Thoracic aorta (tissue), 2 donors: ENCODE measurements around the gene UBE2E2. TPM values are rescaled to one million over a fixed set of nuclear protein-coding genes. Genes with fewer than 3 reads are reported as not detected.

Source experiments
- ATAC-seq: fragments of 150-250 bp; one replicate; pipeline ENCODE4 v1.8.0; 2017; ENCODE audit warnings: low read depth; ENCODE audit not compliant: insufficient number of reproducible peaks, low FRiP score
- DNase-seq: peaks from one replicate; pipeline ENCODE4 v3.0.0-alpha.2; 2020; ENCODE audit warnings: low spot score
- H3K27ac ChIP-seq, 2 donors: fragments of 200-600 bp; sonication (generic); 1 replicate in 1 of 2; 2 replicates in 1 of 2; pipeline ENCODE4 v1.5.1; 2016; ENCODE audit warnings: mild to moderate bottlenecking in 2 of 2, moderate library complexity in 2 of 2
- H3K27me3 ChIP-seq: fragments of 200-600 bp; sonication (generic); replicated peaks from 2 replicates; pipeline ENCODE4 v1.6.0; 2016; ENCODE audit warnings: mild to moderate bottlenecking; ENCODE audit not compliant: insufficient read depth
- H3K36me3 ChIP-seq: fragments of 200-600 bp; sonication (generic); one replicate; pipeline ENCODE4 v1.5.1; 2016
- H3K4me1 ChIP-seq, 2 donors: fragments of 200-600 bp; sonication (generic); 1 replicate in 1 of 2; 2 replicates in 1 of 2; pipeline versions ENCODE4 v1.5.1 to v1.6.0; 2016; ENCODE audit warnings: low read depth in 2 of 2, mild to moderate bottlenecking in 1 of 2; ENCODE audit not compliant: control insufficient read depth in 1 of 2
- H3K4me3 ChIP-seq: fragments of 200-600 bp; sonication (generic); 2 replicates; pipeline ENCODE4 v1.5.1; 2016; ENCODE audit warnings: mild to moderate bottlenecking
- H3K9me3 ChIP-seq: fragments of 200-600 bp; sonication (generic); 2 replicates; pipeline ENCODE4 v1.5.1; 2016
- total RNA-seq, 2 donors: library from RNA; depleted of rRNA; stranded (reverse); fragments of >200 nt; gene quantifications; one replicate each; pipeline versions ENCODE4 v1.1.0 to v1.2.3, GENCODE V29; 2016
- TF ChIP-seq, protein P1 (sequence below): fragments of 200-600 bp; sonication (generic); IDR thresholded peaks from one replicate; pipeline ENCODE4 v1.5.1; 2019; ENCODE audit warnings: antibody characterized with exemption

Gene UBE2E2
- total RNA-seq, 2 donors from 2014 or later, result 30.3 to 44.0 TPM

DNA sequence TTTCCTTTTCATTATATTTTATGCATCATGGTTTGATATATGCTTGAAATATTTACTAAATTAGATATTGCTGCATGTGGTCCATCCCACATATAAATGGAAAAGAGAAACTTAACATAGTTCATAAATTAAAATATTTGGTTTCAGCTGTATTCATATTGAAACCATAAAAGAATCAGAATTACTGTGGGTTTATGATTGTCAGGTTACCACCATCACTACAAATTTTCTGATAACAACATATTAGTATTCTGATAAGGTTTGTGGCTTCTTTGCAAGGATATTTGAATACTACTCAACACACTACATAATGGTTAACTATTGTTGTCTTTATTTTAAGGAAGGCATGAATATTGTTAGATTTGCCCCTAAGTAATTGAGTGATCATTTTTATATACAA, 235.5 kb downstream of the UBE2E2 start:
- no peak for DNase-seq
- H3K36me3 ChIP-seq, result no peaks in the 10 kb centered on the region
- no peaks in the 10 kb centered on the region for H3K9me3 ChIP-seq
- no peak overlapping the region for H3K27ac ChIP-seq
- no peaks in the 10 kb centered on the region for H3K27me3 ChIP-seq
- TF ChIP-seq, protein P1, sequence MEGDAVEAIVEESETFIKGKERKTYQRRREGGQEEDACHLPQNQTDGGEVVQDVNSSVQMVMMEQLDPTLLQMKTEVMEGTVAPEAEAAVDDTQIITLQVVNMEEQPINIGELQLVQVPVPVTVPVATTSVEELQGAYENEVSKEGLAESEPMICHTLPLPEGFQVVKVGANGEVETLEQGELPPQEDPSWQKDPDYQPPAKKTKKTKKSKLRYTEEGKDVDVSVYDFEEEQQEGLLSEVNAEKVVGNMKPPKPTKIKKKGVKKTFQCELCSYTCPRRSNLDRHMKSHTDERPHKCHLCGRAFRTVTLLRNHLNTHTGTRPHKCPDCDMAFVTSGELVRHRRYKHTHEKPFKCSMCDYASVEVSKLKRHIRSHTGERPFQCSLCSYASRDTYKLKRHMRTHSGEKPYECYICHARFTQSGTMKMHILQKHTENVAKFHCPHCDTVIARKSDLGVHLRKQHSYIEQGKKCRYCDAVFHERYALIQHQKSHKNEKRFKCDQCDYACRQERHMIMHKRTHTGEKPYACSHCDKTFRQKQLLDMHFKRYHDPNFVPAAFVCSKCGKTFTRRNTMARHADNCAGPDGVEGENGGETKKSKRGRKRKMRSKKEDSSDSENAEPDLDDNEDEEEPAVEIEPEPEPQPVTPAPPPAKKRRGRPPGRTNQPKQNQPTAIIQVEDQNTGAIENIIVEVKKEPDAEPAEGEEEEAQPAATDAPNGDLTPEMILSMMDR, result no peak
- no peak for ATAC-seq
- no peaks in the 10 kb centered on the region for H3K4me1 ChIP-seq
- H3K4me3 ChIP-seq, result no peak overlapping the region

DNA sequence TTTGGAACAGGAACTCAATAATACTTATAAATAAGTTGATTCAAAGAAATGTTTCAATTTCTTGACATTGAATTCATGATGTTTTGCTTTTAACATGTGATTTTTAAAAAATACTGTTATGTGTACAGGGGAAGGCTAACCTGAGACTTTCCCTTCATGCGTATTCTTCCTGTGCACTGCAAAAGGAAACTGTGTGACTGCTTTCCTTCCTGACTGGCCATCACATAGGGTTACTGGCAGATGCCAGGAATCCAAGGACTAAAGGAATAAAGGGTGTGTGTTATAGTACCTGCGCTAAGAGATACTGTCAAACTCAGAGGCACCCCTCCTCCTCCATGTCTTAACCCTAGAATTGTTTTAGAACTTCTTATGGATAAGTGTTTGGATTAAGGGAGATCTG, 236.0 kb downstream of the UBE2E2 start:
- no peaks in the 10 kb centered on the region for H3K4me1 ChIP-seq
- ATAC-seq, result no peak
- no peak overlapping the region for H3K4me3 ChIP-seq
- no peaks in the 10 kb centered on the region for H3K9me3 ChIP-seq
- TF ChIP-seq, protein P1, result no peak
- DNase-seq, result no peak
- no peaks in the 10 kb centered on the region for H3K36me3 ChIP-seq
- H3K27ac ChIP-seq, result no peak overlapping the region
- H3K27me3 ChIP-seq, result no peaks in the 10 kb centered on the region

DNA sequence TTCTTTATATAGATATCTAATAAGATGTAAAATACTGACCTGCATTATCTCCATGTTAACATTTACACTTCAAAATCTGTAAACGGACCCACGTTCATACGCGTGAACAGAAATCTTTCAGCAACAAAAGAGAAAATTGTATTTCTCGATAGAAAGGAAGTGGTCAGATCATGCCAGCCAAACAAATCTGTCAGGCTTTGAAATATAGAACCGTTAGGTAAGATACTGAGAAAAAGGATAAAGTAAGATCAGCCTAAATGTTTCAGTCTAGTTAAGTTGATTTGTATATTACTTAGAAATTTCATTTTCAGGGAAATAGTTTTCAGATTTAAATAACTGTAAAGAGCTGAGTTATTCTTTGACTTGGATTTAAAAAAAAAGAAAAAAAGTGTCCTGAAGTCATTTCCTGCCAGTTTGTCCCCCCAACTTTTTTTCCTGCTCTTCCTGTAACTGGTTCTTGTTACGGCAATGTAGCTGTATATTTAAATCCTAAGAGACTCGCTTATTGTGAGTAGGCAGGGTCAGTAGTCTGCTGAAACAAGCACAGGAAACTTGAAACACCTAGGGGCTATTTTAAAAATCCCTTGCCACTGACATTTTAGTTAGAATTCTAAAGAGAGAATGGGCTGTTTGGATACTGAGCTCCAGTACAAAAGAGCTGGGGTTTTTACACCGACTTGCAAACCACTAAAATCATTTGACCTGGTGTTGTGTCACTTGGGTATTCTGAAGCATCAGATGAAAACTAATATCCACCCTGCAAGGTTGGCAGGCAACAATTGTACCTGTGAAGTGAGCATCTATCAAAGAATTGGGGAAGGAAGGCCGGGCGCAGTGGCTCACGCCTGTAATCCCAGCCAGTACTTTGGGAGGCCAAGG, 237.5 kb downstream of the UBE2E2 start:
- H3K4me1 ChIP-seq, result no peaks in the 10 kb centered on the region
- no peak overlapping the region for H3K27ac ChIP-seq
- ATAC-seq (no peak), DNase-seq (no peak)
- no peaks in the 10 kb centered on the region for H3K27me3 ChIP-seq
- H3K4me3 ChIP-seq, result no peak overlapping the region
- H3K9me3 ChIP-seq, result no peaks in the 10 kb centered on the region
- H3K36me3 ChIP-seq, result no peaks in the 10 kb centered on the region
- TF ChIP-seq, protein P1, result no peak

DNA sequence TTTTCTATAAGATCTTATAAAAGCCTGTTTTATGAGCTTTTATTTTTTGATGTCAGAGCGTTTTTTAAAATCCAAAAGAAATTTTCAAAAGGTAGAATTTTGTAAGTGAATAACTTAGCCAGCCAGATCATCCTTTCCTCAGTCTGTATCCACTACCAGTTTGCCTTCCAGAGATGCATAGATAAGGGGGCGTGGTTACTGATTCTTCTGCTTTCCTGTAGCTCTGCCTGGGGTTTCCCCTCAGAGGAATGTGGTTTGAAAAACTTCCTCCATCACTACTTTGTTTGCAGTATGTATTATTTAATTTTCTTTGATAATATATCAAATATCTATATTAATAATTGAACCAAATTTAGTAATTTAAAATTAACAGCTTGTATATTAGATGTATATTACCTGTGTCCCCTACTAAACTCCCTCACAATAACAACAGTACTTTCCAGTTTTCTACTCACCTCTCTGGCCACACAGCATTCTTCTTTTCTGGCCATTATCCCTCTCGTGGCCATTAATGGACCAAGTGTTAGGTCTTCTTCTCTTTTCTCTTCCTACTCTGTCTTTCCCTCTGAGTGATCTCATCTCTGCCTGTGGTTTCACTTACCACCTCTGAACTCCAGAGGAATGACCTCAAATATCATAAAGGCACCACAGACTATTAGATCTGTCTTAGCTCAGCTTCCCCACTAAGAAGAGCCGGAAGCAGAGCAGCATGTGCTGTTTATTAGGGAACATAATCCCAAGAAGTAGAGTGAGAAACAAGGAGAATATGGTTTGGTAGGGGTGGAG, 239.7 kb downstream of the UBE2E2 start:
- H3K27ac ChIP-seq, result no peak overlapping the region
- TF ChIP-seq, protein P1, result no peak
- H3K27me3 ChIP-seq, result no peaks in the 10 kb centered on the region
- no peaks in the 10 kb centered on the region for H3K36me3 ChIP-seq
- ATAC-seq, result no peak
- H3K9me3 ChIP-seq, result no peaks in the 10 kb centered on the region
- no peaks in the 10 kb centered on the region for H3K4me1 ChIP-seq
- no peak overlapping the region for H3K4me3 ChIP-seq
- DNase-seq, result no peak

DNA sequence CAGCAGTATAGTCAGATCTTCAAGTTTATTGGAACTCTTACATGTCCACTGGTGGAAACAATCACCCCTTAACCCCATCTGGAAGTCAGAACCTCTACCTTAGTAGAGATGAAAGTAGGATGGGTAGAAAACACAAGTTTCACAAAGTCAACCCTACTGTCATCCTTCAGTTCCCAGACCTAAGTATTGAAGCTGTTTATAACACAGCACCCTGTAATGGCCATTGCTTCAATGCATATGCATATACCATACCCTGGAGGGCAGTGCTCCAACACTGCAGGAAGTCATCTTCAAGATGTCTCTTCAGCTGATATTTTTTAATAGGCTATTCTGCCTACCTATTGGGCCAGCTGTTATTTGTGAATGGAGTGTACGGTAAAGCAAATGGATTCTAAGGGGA, 241.3 kb downstream of the UBE2E2 start:
- TF ChIP-seq, protein P1, result no peak
- ATAC-seq, result no peak
- Histone ChIP-seq H3K9me3 (no peaks in the 10 kb centered on the region), H3K36me3 (no peaks in the 10 kb centered on the region), H3K4me3 (no peak overlapping the region), H3K27ac (no peak overlapping the region), H3K4me1 (peaks cover 0 to 8% of the 10 kb centered on the region in 2 donors), H3K27me3 (no peaks in the 10 kb centered on the region)
- DNase-seq, result no peak
